Measurements from ENCODE around the gene YTHDF1.
"Not testable (repeated sequence)": the region's sequence is repeated elsewhere in the genome, so short reads cannot be mapped to it uniquely, and the experiment has no call there.

Gene YTHDF1

GRCh38 chr20:63227260-63227659 lies 11.3 kb upstream of the YTHDF1 start:
- DNase-seq (ENCODE audit: low read depth in 2 of 2): no peak

DNA sequence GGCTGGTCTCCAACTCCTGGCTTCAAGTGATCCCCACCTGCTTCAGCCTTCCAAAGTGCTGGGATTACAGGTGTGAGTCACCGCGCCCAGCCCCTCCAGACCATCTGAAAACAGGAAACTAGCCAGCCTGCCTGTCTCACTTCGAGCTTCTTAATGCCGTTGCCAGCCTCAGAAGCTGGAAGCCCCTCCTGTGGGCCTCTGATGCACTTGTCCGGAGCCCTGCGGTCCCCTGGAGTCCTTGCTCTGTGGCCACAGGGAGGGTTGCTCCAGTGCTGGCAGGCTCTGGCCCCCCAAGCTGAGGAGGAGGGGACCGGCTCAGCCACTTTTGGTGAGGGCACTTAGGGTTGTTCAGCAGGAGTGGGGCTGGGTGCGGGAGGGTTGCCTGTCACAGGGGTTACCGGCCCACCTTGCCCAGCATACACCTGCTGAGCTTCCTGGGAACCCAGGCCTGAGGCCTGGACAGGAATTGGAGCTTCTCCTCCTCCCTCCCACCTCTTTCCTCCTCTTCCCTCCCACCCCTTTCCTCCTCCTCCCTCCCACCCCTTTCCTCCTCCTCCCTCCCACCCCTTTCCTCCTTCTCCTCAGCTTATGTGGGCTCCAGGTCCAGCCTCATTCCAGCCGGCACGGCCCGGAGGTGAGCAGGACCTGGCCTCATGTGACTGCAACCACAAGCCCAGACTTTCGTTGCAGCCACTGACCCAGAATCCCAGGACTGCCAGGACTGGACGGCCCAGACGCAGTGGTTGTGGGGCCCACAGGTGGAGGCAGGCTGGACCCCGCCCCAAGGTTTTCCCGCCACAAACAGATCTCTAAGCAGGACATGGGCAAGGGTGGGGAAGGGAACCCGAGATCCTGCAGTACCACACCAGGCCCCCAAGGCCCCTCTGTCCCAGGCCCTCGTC lies 10.4 kb upstream of the YTHDF1 start:
- DNase-seq (ENCODE audit: low read depth in 2 of 2): no peak

DNA sequence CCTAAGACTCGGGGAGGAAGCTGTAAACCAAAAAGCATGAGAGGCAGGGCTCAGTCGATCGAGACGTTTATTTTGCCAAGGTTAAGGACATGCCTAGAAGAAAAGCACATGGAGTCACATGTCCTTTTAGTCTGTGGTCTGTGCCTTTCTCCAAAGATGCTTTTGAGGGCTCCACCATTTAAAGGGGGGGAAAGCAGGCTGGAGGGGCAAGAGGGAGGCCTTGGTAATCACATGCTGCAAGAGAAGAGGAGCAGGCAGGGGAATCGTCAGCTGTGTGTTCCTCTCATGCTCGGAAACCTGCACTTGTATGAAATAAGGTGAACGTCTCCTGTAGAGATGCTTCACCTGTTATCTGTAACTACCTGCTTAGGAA lies 9.1 kb upstream of the YTHDF1 start:
- DNase-seq (ENCODE audit: low read depth in 2 of 2): no peak

DNA sequence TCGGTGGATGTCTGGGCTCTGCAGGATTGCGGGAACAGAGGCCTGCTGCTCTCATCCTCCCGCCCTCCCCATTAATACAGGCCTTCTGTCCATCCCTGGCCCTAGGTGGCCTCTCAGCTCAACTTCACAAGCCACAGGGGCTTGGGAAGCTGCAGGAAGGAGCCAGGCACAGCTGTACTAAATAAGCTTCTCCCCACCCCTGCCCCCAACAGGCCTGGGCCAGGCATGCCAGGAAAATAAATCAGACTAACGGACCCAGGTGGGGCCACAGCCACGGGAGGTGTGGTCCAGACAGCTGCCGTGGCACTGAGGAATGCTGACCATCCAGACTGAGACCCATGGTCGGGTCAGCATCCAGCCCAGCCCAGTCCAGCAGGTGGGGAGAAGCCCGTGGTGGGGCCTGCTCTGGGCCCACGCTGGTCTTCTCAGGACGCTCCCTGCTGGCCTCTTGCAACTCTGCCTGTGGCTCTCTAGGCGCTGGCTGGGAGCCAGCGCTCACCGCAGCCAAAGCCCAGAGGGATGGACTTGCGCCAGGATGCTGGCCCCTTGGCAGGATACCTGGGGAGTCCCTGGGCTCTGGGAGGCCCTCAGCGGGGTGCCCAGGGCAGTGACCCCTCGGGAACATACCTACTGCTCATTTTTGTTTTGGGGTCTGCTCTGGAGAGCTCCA lies 8.6 kb upstream of the YTHDF1 start:
- DNase-seq (ENCODE audit: low read depth in 2 of 2): no peak

DNA sequence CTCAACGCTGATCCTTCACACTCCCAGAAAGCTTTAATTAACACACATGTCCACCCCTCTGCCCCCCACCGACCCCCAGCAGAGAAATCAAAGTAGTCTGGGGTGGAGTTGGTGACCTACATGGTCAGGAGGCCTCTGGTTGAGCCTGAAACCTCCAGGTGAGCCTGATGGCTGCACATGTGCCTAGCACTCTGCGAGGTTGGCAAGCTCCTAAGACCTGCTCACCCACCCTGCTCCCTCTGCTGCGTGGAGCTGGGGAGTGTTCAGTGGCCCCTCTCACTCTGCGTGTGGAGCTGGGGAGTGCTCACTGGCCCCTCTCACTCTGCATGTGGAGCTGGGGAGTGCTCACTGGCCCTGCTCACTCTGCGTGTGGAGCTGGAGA lies 7.9 kb upstream of the YTHDF1 start:
- no peak for DNase-seq (ENCODE audit: low read depth in 2 of 2)

DNA sequence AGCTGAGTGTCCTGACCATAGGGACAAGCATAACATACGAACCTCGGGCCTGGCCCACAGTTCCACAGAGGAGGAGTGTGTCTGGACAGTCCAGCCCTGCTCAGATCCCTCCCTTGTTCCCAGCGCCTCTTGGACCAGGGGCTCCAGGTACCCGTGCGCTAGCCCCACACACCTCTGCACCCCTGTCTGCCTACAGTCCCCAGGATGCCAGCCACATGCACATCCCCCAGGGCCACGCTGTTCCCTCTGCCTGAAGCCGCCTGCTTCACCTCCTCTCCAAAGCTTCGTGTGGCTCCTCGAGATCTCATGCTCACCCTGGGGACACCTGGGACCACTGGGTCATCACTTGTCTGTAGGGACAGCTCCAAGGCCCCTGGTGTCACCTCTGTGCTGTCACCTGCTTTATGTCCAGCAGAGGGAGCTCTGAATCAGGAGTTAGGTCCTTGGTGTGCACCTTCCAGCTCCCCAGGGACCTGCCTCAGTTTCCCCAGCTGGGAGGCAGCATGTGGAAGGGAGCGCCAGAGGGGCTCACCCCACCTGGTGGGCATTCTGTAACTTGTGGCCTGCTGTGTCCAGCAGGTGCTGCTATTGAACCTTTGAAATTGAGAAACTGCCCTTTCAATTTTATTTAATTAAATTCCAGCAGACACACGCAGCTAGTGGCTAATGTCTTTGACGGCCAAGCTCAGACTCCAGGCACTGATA lies 7.3 kb upstream of the YTHDF1 start:
- DNase-seq (ENCODE audit: low read depth in 2 of 2): peak; percentile 13 to 26

DNA sequence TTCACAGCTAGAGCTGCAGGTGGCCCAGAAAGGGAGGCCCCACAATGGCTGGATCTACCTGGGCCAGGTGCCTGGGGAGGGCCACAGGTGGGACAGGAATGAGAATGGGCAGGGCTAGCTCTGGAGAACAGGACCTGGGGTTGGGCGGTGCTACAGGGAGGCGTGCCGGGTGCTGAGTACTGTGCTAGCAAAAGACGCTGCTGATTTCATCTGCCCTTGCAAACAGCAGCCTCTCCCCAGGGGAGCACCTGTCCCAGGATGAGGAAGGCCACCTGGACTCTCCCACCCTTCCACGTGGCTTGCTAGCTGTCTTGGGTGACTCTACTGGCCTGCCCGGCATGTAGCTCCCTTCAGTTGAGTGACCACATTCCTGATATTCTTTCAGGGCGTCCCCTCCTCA lies 6.6 kb upstream of the YTHDF1 start:
- DNase-seq (ENCODE audit: low read depth in 2 of 2): no peak

DNA sequence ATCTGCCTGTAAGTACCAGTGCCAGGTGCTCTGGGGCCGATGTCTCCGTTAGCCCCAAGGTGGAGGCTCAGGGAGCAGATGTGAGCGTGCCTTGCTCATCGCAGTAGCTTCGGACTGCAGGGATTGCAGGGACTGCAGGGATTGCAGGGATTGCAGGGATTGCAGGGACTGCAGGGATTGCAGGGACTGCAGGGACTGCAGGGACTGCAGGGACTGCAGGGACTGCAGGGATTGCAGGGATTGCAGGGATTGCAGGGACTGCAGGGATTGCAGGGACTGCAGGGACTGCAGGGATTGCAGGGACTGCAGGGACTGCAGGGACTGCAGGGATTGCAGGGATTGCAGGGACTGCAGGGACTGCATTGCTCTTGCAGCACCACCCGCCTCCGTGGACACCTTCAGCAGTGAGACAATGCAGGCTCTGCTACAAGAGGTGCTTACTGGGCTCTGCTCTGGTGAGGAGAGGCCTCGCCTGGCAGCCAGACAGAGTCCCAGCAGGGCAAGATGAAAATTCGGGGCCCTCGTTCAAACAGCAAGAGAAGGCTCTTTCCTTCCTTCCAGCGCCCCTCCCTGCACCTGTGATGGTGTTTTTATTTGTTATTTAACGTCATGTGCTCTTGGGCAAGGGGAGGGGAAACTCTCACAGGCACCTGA lies 5.6 kb upstream of the YTHDF1 start:
- not testable (repeated sequence) for DNase-seq (ENCODE audit: low read depth in 2 of 2)

DNA sequence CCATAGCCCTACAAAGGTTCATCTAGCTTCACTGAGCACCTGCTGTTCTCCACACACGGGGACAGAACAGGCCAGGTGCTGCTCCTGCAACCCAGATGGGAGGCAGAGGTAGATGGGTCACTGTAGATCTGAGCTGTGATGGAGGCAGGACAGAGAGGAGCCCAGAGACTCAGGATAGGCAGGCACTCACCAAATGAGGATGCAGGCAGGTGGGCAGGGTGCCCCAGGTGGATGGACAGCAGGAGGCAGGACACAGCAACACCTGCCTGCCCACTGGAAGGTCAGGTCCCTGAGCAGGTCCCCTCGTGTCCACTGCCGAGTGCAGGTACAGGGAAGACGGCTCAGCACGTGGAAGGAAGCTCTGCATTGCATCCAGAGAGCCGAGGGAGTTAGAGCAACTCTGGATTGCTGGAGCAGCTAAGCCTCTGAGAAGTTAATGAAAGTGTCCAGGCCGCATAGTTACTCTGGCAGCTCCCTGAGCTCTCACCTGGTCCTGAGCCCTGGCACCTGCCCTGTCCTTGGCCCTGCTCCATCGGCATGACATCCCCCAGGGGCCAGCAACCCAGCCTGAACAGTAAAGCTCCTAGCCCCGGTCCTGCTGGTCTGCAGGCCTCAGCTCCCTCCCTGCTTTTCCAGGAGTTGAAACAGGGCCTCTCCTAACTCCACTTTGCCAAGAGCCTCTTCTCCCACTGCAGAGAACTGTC lies 4.9 kb upstream of the YTHDF1 start:
- no peak for DNase-seq (ENCODE audit: low read depth in 2 of 2)

- no peak for DNase-seq (ENCODE audit: low read depth in 2 of 2)
Measured at GRCh38 chr20:63219866-63220521, 4.1 kb upstream of the YTHDF1 start.

GRCh38 chr20:63219447-63219821 lies 3.5 kb upstream of the YTHDF1 start:
- no peak for DNase-seq (ENCODE audit: low read depth in 2 of 2)

DNA sequence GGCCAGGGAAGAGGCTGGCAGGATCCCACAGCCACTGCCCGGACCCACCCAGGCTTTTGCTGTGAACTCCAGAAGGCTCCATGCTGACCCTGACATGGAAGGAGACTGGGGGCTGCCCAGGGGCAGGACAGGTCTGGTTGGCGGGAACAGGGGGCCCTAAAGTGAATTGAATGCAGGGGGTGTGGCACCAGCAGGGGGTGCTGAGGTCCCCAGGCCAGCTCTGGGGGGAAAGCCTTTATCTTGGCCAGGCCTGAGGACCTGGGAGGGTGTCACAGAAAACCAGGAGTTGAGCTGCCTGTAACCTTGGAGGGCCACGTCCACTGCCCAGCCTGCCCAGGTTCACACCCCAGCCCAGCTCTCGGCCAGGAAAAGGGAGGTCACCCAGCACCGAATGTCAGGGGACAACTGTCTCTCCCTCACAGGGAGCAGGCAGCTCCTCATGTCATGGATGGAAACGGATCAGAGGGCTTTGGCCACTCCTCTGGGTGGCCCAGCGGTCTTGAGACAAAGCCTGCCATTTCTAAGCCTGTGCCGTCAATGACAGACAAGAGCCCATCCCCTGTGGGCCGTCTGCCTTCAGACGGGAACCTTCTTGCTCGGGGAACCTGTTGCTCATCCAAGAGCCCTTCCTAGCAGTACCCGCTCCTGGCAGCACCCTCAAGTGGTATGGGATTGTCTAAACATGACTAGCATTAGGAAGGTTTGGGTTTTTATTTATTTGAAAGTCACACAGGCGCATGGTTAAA lies 2.9 kb upstream of the YTHDF1 start:
- DNase-seq (ENCODE audit: low read depth in 2 of 2): no peak

DNA sequence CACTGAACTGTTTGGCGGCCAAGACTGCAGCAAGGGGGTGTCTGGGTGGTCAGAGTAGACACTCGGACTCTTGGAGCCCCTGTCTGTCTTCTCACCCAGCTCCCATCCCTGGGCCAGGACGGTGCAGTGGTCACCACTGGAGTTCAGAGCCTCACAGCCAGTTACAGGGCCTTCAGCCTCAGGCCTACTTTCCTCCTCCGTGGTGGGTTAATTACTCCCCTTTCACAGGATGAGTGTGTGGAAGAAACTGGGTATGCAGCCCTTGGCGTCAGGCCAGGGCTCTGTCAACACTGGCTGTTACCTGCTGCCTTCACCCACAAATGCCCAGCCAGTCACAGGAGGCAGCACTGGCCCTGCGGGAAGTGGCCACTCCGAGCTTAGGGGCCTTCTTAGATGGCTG lies 1.8 kb upstream of the YTHDF1 start:
- no peak for DNase-seq (ENCODE audit: low read depth in 2 of 2)

DNA sequence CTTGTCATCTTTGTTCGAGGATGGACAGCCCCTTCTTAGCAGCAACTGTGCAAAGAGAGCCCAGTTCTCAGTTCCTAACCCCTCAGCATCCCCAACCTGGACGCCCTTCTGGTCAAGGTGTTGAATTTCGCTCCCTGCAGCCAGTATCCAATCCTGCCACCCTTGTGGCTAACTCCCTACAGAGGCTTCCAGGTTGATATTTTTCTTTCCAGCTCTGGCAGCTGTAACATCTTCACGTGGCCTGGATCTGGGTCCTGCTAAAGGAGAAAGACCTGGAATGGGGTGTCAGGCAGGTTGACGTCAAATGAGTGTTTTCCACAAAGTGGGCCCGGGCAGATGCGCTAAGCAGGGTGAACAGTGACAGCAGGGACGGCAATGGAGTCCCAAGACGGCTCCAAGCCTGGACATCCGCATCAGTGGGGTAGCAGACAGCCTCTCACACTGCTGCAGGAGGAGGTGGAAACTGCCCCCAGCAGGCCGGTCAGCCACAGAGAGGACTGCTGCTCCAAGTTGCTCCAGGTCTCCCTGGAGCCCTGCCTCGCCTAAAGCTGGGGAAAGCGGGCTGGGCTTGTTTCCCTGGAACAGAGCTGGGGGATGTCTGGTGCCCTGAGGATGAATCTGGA lies 1.0 kb upstream of the YTHDF1 start:
- no peak for DNase-seq (ENCODE audit: low read depth in 2 of 2)

DNA sequence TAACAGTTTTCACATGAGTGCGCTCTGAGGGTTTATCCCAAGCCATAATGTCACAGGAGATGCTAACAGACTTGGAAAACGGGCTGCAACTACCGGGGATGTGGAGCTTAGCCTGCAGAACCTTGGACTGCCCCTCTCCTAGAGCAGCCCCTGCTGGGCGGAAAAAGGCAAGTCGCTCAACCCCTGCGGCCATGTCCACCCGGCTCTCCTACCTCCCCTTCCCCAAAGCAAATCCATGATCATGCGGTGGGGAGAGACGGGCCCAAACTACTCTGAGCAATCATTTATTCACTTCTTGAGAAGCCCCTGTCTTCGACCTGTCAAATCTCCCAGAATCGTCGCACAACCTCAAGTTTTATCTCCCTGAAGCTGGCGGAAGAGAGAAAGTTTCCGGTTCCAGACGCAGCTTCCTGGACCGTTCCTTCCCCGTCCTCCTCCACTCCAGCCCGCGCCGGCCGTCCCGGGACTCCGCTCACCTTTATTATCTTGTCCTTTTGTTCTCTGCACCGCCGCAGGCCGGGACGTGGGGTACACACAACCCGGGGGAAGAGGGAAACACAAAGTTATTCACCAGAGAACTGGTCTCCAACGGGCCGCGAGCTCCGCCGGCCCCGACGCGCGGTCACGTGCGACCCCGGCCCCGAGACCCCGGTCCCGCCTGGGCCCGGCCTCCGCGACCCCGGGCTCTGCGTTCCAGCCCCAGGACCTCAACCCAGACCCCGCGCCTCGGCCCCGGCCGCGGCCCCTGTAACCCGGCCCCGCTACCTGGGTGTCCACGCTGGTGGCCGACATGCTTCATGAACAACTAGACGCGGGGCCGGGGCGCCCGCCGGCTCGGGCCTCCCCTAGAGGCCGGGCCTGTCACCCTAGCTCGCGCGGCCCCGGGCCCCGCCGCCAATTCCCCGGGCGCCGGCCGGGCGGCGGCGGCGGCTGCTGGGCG lies 560 bp downstream of the YTHDF1 start:
- peak in 1 of 2 donors; percentile 11 for DNase-seq (ENCODE audit: low read depth in 2 of 2)

GRCh38 chr20:63214514-63214913 lies 1.4 kb downstream of the YTHDF1 start:
- DNase-seq (ENCODE audit: low read depth in 2 of 2): no peak

DNA sequence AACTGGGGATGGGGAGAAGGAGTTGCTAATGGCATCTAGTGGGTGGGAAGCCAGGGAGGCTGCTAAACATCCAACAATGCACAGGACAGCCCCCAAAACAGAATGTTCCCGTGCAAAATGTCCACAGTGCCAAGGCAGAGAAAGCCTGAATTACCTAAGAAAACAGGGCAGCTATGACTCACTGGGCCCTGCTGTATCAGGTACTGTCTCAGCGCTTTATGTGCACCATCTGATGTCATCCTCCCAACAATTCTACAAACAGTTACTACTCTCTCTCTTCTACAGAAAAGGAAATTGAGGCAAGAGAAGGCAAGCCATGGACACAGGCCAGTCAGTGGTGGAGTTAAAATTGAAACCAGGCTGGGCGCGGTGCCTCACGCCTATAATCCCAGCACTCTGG lies 3.1 kb downstream of the YTHDF1 start:
- no peak for DNase-seq (ENCODE audit: low read depth in 2 of 2)

DNA sequence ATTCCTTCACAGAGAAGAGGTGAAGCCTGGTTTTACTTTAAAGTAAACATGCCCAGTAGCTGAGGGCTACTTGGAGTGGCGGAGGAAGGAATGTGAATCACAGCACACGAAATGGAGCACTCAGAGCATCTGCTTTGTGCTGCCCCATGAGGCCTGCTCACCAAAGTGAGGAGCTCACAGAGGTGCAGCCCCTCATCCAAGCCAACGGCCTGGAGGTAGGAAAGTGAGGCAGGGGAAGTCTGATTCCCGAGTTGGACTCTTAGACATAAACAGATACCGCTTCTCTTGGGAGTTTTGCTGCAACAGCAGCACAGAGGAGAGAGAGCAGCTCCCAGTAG lies 3.6 kb downstream of the YTHDF1 start:
- DNase-seq (ENCODE audit: low read depth in 2 of 2): no peak

- no peak for DNase-seq (ENCODE audit: low read depth in 2 of 2)
Measured at GRCh38 chr20:63210011-63210605, 5.8 kb downstream of the YTHDF1 start.

Data from stimulated activated CD4-positive, alpha-beta T cell treated with anti-CD3 and anti-CD28 coated beads, Interleukin-4, amount 100 ng/mL, for 48 hours (primary cell).